HL-60 (cell line): ENCODE measurements around the gene MYO1D.

ENCODE experiments used
- DNase-seq, 2 experiments: peaks; one replicate each; pipeline ENCODE4 v3.0.0-alpha.2; 2010 to 2020; ENCODE audit warnings: low read depth in 1 of 2, low spot score in 1 of 2
- H3K27ac ChIP-seq: fragments of 250-450 bp; sonication (Bioruptor Pico); replicated peaks from 2 replicates; pipeline ENCODE4 v1.5.1; 2020; ENCODE audit warnings: mild to moderate bottlenecking, moderate library complexity
- H3K27me3 ChIP-seq: fragments of 250-450 bp; sonication (Bioruptor Pico); 2 replicates; pipeline ENCODE4 v1.5.1; 2021; ENCODE audit warnings: mild to moderate bottlenecking, moderate library complexity; ENCODE audit not compliant: insufficient read depth, poor library complexity, severe bottlenecking
- H3K4me3 ChIP-seq: replicated peaks from 2 replicates; pipeline ENCODE4 v1.5.1; 2011; ENCODE audit warnings: mild to moderate bottlenecking, control low read depth, low read length; ENCODE audit not compliant: insufficient read depth
- GABPA ChIP-seq: IDR thresholded peaks from 2 replicates; pipeline ENCODE4 v1.6.1; 2012; ENCODE audit warnings: low read depth
- POLR2AphosphoS5 ChIP-seq: IDR thresholded peaks from 2 replicates; pipeline ENCODE4 v1.6.1; 2012; ENCODE audit warnings: low read depth
- SPI1 ChIP-seq: IDR thresholded peaks from 2 replicates; pipeline ENCODE4 v1.6.1; 2012; ENCODE audit warnings: low read depth, mild to moderate bottlenecking, borderline replicate concordance
- TF ChIP-seq, protein P1 (sequence below): IDR thresholded peaks from one replicate; pipeline ENCODE4 v1.5.1; 2011; ENCODE audit warnings: low read length, control low read depth, inconsistent platforms; ENCODE audit not compliant: insufficient read depth
- TF ChIP-seq, protein P2 (sequence below): IDR thresholded peaks from 2 replicates; pipeline ENCODE4 v1.6.1; 2012; ENCODE audit warnings: low read depth; ENCODE audit not compliant: insufficient replicate concordance

Gene MYO1D

DNA sequence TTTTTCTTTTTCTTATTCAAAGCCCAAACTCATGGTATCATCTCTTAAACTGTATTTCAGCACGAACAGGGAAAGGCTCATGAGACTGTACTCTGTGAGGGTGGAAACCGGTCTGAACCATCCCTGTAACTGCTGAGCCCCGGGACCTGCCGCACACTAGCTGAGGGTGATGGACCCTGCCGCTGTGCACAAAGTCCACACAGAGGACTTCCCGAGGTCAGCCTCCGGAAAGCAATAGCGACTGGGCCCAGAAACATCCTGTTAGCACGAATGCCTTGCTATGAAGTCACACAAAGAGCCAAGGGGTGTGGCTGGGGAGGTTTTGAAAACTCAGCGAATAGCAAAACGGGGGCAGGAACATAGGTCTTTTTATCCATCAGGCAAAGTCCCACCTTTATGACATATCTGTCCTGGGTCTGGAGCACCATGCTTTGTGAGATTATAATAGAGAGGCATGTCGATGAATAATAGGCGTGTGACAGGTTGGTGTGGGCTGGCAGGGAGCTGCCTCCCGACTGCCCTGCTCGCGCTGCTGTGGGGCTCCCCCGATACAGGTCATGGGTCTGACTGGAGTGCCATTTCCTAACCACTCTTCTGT lies 356.7 kb downstream of the MYO1D start:
- DNase-seq, result no peak
- Histone ChIP-seq H3K4me3 (no peak overlapping the region), H3K27me3 (peaks cover 34% of the 10 kb centered on the region), H3K27ac (no peak overlapping the region)
- TF ChIP-seq, protein P1, sequence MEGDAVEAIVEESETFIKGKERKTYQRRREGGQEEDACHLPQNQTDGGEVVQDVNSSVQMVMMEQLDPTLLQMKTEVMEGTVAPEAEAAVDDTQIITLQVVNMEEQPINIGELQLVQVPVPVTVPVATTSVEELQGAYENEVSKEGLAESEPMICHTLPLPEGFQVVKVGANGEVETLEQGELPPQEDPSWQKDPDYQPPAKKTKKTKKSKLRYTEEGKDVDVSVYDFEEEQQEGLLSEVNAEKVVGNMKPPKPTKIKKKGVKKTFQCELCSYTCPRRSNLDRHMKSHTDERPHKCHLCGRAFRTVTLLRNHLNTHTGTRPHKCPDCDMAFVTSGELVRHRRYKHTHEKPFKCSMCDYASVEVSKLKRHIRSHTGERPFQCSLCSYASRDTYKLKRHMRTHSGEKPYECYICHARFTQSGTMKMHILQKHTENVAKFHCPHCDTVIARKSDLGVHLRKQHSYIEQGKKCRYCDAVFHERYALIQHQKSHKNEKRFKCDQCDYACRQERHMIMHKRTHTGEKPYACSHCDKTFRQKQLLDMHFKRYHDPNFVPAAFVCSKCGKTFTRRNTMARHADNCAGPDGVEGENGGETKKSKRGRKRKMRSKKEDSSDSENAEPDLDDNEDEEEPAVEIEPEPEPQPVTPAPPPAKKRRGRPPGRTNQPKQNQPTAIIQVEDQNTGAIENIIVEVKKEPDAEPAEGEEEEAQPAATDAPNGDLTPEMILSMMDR, result no peak
- TF ChIP-seq POLR2AphosphoS5, result no peak

- DNase-seq, result no peak
- TF ChIP-seq SPI1, result no peak
- TF ChIP-seq GABPA, result no peak
- TF ChIP-seq, protein P2, sequence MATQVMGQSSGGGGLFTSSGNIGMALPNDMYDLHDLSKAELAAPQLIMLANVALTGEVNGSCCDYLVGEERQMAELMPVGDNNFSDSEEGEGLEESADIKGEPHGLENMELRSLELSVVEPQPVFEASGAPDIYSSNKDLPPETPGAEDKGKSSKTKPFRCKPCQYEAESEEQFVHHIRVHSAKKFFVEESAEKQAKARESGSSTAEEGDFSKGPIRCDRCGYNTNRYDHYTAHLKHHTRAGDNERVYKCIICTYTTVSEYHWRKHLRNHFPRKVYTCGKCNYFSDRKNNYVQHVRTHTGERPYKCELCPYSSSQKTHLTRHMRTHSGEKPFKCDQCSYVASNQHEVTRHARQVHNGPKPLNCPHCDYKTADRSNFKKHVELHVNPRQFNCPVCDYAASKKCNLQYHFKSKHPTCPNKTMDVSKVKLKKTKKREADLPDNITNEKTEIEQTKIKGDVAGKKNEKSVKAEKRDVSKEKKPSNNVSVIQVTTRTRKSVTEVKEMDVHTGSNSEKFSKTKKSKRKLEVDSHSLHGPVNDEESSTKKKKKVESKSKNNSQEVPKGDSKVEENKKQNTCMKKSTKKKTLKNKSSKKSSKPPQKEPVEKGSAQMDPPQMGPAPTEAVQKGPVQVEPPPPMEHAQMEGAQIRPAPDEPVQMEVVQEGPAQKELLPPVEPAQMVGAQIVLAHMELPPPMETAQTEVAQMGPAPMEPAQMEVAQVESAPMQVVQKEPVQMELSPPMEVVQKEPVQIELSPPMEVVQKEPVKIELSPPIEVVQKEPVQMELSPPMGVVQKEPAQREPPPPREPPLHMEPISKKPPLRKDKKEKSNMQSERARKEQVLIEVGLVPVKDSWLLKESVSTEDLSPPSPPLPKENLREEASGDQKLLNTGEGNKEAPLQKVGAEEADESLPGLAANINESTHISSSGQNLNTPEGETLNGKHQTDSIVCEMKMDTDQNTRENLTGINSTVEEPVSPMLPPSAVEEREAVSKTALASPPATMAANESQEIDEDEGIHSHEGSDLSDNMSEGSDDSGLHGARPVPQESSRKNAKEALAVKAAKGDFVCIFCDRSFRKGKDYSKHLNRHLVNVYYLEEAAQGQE, result no peak
- no peak for TF ChIP-seq POLR2AphosphoS5
- TF ChIP-seq, protein P1, result no peak
- peaks cover 34% of the 10 kb centered on the region for H3K27me3 ChIP-seq
- H3K27ac ChIP-seq, result no peak overlapping the region
- peak overlapping the region; percentile 11; the same call in 1 of the 2 replicates for H3K4me3 ChIP-seq
Observed at GRCh38 chr17:32519228-32520103, 357.5 kb downstream of the MYO1D start.

GRCh38 chr17:32518646-32519227 lies 358.2 kb downstream of the MYO1D start:
- DNase-seq, result no peak
- TF ChIP-seq, protein P1, result no peak
- TF ChIP-seq POLR2AphosphoS5 (no peak), SPI1 (no peak), GABPA (no peak)
- TF ChIP-seq, protein P2, result no peak
- H3K27me3 ChIP-seq, result peaks cover 34% of the 10 kb centered on the region
- no peak overlapping the region for H3K4me3 ChIP-seq
- H3K27ac ChIP-seq, result no peak overlapping the region
